GM18868 (cell line): ENCODE measurements around the gene PARD3.
"Not testable (repeated sequence)": the region's sequence is repeated elsewhere in the genome, so short reads cannot be mapped to it uniquely, and the experiment has no call there.

ENCODE experiments used
- ATAC-seq: cut with Tn5 transposase; IDR thresholded peaks from one replicate; pipeline ENCODE4 v1.9.1; 2021; ENCODE audit warnings: mild to moderate bottlenecking, moderate library complexity; ENCODE audit not compliant: unreplicated experiment

Gene PARD3

DNA sequence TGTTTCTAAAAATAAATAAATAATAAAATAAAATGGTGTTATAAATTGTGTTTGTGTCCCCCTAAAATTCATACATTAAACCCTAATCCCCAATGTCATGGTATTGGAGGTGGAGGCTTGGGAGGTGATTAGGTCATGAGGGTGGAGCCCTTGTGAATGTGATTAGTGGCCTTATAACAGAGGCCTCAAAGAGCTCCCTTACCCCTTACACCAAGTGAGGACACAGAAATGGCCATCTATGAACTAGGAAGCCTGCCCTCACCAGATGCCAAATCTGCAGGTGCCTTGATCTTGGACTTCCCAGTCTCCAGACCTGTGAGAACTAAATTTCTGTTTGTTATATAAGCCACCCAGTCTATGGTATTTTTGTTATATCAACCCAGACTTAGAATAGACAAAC lies 738.7 kb downstream of the PARD3 start:
- ATAC-seq, result no peak

DNA sequence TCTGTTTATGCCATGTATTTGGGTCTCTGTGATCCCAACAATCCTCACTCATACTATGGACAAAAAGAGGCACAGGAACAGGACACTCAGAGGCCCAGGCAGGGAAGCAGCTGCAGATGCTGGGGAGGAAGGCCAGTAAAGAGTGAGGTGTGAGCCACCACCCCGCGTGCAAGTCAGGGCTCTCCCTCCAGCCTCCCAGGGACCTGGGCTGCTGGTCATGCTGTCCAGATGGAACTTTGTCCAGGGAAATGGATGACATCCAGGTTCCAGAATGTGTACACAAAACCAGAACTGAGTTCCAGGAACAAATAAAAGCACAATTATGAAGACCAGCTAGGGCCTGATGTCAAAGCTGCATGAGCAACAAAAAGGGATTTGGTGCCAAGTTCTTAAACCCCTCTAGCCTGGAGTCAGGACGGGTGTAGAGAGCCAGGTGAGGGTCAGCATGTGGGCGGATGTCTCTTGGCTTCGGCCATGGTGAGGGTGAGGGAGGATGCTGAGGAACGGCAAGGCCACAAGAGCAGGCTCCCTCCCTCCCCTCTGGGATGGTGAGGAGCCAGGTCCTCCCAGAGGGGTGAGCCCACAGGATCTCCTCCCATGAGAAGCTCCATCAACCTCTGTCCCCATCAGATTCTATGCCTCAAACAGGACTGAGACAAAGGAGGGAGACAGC lies 739.7 kb downstream of the PARD3 start:
- no peak for ATAC-seq

DNA sequence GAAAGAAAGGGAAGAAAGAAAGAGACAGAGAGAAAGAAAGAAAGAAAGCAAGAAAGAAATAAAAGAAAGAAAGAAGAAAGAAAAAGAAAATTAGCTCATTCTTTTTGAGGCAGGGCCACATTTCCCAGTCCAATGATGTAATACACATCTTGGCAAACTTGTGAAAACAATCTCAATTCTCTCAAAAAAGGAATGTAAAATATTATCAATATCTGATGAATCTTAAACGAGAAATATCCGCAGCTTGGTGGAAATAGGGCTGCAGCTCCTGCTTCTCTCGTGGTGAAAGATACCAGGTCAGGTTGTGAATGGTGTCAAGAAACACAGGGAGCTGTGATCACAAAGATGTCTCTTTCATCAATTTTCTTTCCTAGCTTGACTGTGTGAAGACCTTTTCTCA lies 741.0 kb downstream of the PARD3 start:
- ATAC-seq, result no peak

DNA sequence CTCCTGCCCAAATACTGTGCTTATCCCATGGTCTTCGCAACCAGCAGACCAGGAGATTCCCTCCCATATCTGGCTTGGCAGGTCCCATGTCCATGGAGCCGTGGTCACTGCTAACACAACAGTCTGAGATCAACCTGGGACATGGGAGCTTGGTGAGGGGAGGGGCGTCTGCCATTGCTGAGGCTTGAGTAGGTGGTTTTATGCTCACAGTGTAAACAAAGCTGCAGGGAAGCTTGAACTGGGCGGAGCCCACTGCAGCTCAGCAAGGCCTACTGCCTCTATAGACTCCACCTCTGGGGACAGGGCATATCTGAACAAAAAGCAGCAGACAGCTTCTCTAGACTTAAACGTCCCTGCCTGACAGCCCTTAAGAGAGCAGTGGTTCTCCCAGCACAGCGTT lies 747.4 kb downstream of the PARD3 start:
- not testable (repeated sequence) for ATAC-seq

DNA sequence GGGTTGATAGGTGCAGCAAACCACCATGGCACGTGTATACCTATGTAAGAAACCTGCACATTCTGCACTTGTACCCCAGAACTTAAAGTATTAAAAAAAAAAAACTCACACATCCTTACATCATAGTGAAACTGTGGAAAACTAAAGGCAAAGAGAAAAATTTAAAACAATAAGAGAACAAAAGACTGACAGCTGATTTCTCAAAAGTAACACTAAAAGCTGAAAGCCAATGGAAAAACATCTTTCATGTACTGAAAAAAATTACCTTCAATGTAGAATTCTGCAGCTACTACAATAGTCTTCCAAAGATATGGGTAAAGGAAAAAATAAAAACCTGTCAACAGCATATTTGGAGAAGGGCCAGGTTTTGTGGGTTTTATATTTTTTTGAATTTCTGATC lies 751.5 kb downstream of the PARD3 start:
- no peak for ATAC-seq

DNA sequence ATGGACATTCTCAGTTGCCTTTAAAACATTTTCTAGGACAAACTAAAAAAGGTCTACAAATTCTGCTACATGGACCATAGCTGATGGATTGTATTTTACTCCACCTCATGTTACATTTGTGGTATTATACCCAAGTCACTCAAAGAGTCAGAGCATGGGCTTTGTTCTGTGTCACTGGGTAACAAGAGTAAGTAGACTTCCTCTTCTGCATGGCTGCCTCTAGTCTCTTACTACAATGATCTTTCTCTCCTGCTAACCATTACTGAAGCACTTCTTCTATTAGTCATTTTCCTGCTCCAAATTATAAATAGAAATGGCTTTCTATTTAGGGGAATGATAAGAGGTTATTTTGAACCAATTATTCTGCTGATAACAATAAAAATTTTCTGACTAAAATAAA lies 753.3 kb downstream of the PARD3 start:
- ATAC-seq, result no peak
